Sigmoid colon (tissue), 7 donors: ENCODE data around the gene DOC2A. TPM values are rescaled to one million over a fixed set of nuclear protein-coding genes. Genes with fewer than 3 reads are reported as not detected.
"Not testable (repeated sequence)": the region's sequence is repeated elsewhere in the genome, so short reads cannot be mapped to it uniquely, and the experiment has no call there.

Source experiments
- DNase-seq: peaks from one replicate; pipeline ENCODE4 v3.0.0-alpha.2; 2019
- H3K27ac ChIP-seq, 4 donors: fragments of 200-600 bp; sonication (generic); one replicate each; pipeline ENCODE4 v1.5.1; 2016 to 2019; ENCODE audit warnings: mild to moderate bottlenecking in 1 of 4
- H3K27me3 ChIP-seq, 3 donors: fragments of 200-600 bp; sonication (generic); one replicate each; pipeline ENCODE4 v1.5.1; 2019; ENCODE audit warnings: mild to moderate bottlenecking in 1 of 3
- H3K36me3 ChIP-seq, 4 donors: fragments of 200-600 bp; sonication (generic); one replicate each; pipeline ENCODE4 v1.5.1; 2016 to 2019
- H3K4me1 ChIP-seq, 4 donors: fragments of 200-600 bp; sonication (generic); one replicate each; pipeline ENCODE4 v1.5.1; 2017 to 2019
- H3K4me3 ChIP-seq, 4 donors: fragments of 200-600 bp; sonication (generic); one replicate each; pipeline ENCODE4 v1.5.1; 2017 to 2019; ENCODE audit warnings: mild to moderate bottlenecking in 2 of 4, moderate library complexity in 1 of 4
- H3K9me3 ChIP-seq, 4 donors: fragments of 200-600 bp in 3 of 4; sonication (generic) in 3 of 4; one replicate each; pipeline versions ENCODE4 v1.5.1 to v1.6.1; 2013 to 2019
- EP300 ChIP-seq, 4 donors: sonication (generic); formaldehyde crosslinking; IDR thresholded peaks; one replicate each; pipeline ENCODE4 v1.6.1; 2017; ENCODE audit warnings: antibody characterized with exemption in 4 of 4
- POLR2A ChIP-seq, 2 donors: fragments of 450-650 bp; IDR thresholded peaks; one replicate each; pipeline ENCODE4 v1.6.1; 2016; ENCODE audit warnings: antibody characterized with exemption in 2 of 2, mild to moderate bottlenecking in 2 of 2, moderate library complexity in 2 of 2
- POLR2AphosphoS5 ChIP-seq, 4 donors: sonication (generic); formaldehyde crosslinking; IDR thresholded peaks; one replicate each; pipeline ENCODE4 v1.6.1; 2017; ENCODE audit warnings: antibody characterized with exemption in 4 of 4
- WGBS, 2 donors: extraction: QIAGEN DNeasy Blood & Tissue Kit; methylation state at CpG; one replicate each; pipeline ENCODE4 v1.1.7; 2013; 5-methylcytosine and 5-hydroxymethylcytosine counted together
- intact Hi-C: fragments of 100-400 bp; cut with DNase I; formaldehyde crosslinking; loops from one replicate; pipeline ENCODE4 v1.15.1; 2023
- polyA plus RNA-seq, 3 donors: library from polyadenylated mRNA; stranded (reverse); fragments of 200-250 nt; gene quantifications; one replicate each; pipeline ENCODE4 v1.2.3, GENCODE V29; 2013
- total RNA-seq, 4 donors: library from RNA; depleted of rRNA; stranded (reverse); fragments of >200 nt; gene quantifications; one replicate each; pipeline ENCODE4 v1.1.0, GENCODE V29; 2016
- TF ChIP-seq, protein P1 (sequence below), 4 experiments: fragments of 450-650 bp in 3 of 4; fragments of 200-600 bp in 1 of 4; IDR thresholded peaks; one replicate each; pipeline ENCODE4 v1.5.1; 2016 to 2019; ENCODE audit warnings: antibody characterized with exemption in 4 of 4, mild to moderate bottlenecking in 3 of 4, moderate library complexity in 2 of 4
- donor health status: healthy with polysubstance abuse.
- donor health status: Bipolar disorder and iron deficiency.
- donor health status: healthy.

The DOC2A gene
- total and polyA plus RNA-seq, 7 donors, result 0.36 to 4.6 (median 1.8) TPM; not detected in 2

DNA sequence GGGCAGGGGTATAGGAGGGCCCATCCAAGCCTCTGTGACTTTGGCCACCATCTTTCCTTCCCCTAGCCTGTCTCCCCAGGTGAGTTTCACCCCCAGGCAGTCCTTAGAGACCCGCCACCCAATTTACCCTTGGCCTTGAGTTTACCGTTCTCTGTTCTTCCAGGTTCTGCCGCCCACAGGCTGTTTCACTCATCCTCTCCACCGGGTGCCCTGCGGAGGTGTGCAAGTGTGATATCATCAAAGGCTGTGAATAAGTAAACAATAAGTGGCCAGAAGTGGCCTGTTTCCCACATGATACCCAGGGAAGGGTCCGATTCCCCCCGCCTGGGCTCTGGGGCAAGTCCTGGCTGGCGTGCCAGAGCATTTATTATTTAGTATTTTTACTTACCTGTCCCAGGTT, 35.4 kb upstream of the DOC2A start:
- H3K9me3 ChIP-seq, result no peaks in the 10 kb centered on the region
- H3K27me3 ChIP-seq, result no peaks in the 10 kb centered on the region
- no peaks in the 10 kb centered on the region for H3K36me3 ChIP-seq
- DNase-seq, result no peak
- no peaks in the 10 kb centered on the region for H3K4me1 ChIP-seq
- no peak overlapping the region for H3K27ac ChIP-seq
- TF ChIP-seq, protein P1, sequence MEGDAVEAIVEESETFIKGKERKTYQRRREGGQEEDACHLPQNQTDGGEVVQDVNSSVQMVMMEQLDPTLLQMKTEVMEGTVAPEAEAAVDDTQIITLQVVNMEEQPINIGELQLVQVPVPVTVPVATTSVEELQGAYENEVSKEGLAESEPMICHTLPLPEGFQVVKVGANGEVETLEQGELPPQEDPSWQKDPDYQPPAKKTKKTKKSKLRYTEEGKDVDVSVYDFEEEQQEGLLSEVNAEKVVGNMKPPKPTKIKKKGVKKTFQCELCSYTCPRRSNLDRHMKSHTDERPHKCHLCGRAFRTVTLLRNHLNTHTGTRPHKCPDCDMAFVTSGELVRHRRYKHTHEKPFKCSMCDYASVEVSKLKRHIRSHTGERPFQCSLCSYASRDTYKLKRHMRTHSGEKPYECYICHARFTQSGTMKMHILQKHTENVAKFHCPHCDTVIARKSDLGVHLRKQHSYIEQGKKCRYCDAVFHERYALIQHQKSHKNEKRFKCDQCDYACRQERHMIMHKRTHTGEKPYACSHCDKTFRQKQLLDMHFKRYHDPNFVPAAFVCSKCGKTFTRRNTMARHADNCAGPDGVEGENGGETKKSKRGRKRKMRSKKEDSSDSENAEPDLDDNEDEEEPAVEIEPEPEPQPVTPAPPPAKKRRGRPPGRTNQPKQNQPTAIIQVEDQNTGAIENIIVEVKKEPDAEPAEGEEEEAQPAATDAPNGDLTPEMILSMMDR (IDR thresholded peaks at IDR 0.05), result no peak
- no peak for TF ChIP-seq POLR2AphosphoS5 (IDR thresholded peaks at IDR 0.05)
- no peak for TF ChIP-seq POLR2A (IDR thresholded peaks at IDR 0.05)
- no peak for TF ChIP-seq EP300 (IDR thresholded peaks at IDR 0.05)
- no peak overlapping the region for H3K4me3 ChIP-seq
- intact Hi-C loops, result no loop called here
- WGBS, 2 donors, result 75 to 80% methylated on average over 8 of the region's 8 CpGs

DNA sequence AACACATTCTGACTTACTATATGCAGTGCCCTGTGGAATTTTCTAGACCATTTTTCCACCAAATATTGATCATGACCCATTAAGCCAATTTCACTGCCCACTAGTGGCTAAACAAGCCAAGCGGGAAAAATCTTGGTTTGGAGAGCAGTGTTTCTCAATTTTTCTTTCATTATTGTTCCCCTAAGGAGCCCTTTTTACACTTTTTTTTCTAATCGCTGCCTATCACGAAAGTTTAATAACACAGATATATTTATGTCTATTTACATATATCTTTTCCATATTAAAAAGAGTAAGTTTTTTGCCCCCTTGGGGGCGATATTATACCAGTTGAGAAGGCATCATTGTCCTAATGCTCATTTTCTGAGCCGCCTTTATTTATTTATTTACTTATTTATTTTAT, 31.0 kb upstream of the DOC2A start:
- Histone ChIP-seq H3K27ac (no peak overlapping the region), H3K27me3 (no peaks in the 10 kb centered on the region), H3K36me3 (no peaks in the 10 kb centered on the region), H3K4me3 (no peak overlapping the region), H3K9me3 (no peaks in the 10 kb centered on the region), H3K4me1 (no peaks in the 10 kb centered on the region)
- TF ChIP-seq POLR2A (IDR thresholded peaks at IDR 0.05), result no peak
- TF ChIP-seq, protein P1 (IDR thresholded peaks at IDR 0.05), result peak in 2 of 4 experiments; percentile 15 to 23
- WGBS, 2 donors, result 20 to 30% methylated on average over 5 of the region's 5 CpGs
- intact Hi-C loops, result no loop called here
- DNase-seq, result no peak

- H3K4me3 ChIP-seq, H3K27ac ChIP-seq, H3K9me3 ChIP-seq, intact Hi-C loops, H3K36me3 ChIP-seq, H3K27me3 ChIP-seq, H3K4me1 ChIP-seq, DNase-seq: not testable (repeated sequence)
- 83 to 90% methylated on average over 5 of the region's 5 CpGs for WGBS, 2 donors
Measured at GRCh38 chr16:30040690-30041089, 29.9 kb upstream of the DOC2A start.

GRCh38 chr16:30040221-30040620, 29.4 kb upstream of the DOC2A start:
- TF ChIP-seq POLR2A (IDR thresholded peaks at IDR 0.05) (no peak), POLR2AphosphoS5 (IDR thresholded peaks at IDR 0.05) (no peak), EP300 (IDR thresholded peaks at IDR 0.05) (no peak)
- TF ChIP-seq, protein P1 (IDR thresholded peaks at IDR 0.05), result no peak
- H3K4me3 ChIP-seq, result no peak overlapping the region
- no peaks in the 10 kb centered on the region for H3K36me3 ChIP-seq
- intact Hi-C loops, result no loop called here
- peaks cover 0 to 11% (median 3%) of the 10 kb centered on the region in 3 donors for H3K27me3 ChIP-seq
- no peak for DNase-seq
- H3K4me1 ChIP-seq, result no peaks in the 10 kb centered on the region
- no peak overlapping the region for H3K27ac ChIP-seq
- WGBS, 2 donors, result 53 to 65% methylated on average over 5 of the region's 5 CpGs
- H3K9me3 ChIP-seq, result no peaks in the 10 kb centered on the region

DNA sequence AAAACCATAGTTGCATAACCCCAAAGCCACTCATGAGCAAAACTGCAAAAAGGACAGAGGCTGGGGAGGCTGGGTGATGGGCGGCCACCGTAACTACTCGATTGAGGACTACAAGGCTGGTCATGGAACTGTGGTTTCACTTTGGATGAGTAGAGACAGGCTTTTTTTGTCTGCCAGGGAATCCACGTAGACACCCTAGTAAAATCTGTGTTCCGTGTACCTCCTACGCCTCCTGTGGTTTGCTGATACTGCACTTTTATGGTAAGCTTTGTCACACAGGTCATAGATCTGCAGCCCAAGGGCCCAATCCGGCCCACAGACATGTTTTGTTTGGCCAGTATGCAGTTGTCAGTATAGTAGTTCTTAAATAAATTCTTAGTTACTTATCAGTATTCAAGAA, 22.4 kb upstream of the DOC2A start:
- no peak for DNase-seq
- H3K27me3 ChIP-seq, result peaks cover 44 to 80% (median 69%) of the 10 kb centered on the region in 3 donors
- no peaks in the 10 kb centered on the region for H3K9me3 ChIP-seq
- TF ChIP-seq EP300 (IDR thresholded peaks at IDR 0.05) (no peak), POLR2AphosphoS5 (IDR thresholded peaks at IDR 0.05) (no peak), POLR2A (IDR thresholded peaks at IDR 0.05) (no peak)
- TF ChIP-seq, protein P1 (IDR thresholded peaks at IDR 0.05), result no peak
- intact Hi-C loops, result no loop called here
- 62 to 63% methylated on average over 7 of the region's 7 CpGs for WGBS, 2 donors
- H3K4me1 ChIP-seq, result peaks cover 0 to 13% (median 9%) of the 10 kb centered on the region in 4 donors
- no peaks in the 10 kb centered on the region for H3K36me3 ChIP-seq
- H3K4me3 ChIP-seq, result no peak overlapping the region
- H3K27ac ChIP-seq, result no peak overlapping the region
